ENCODE measurements around the gene TLNRD1. TPM values are rescaled to one million over a fixed set of nuclear protein-coding genes. Genes with fewer than 3 reads are reported as not detected.

The TLNRD1 gene
- total and polyA plus RNA-seq, 11 donors, result 3.2 to 30.8 (median 7.9) TPM

- no peaks in the 10 kb centered on the region for H3K27me3 ChIP-seq
- peaks cover 0 to 8% (median 1%) of the 10 kb centered on the region in 12 donors for H3K4me1 ChIP-seq
- H3K9me3 ChIP-seq, result no peaks in the 10 kb centered on the region
- peaks cover 0 to 44% (median 14%) of the 10 kb centered on the region in 9 donors for H3K36me3 ChIP-seq
- ATAC-seq, result no peak
- no peak overlapping the region for H3K4me3 ChIP-seq
- DNase-seq, result no peak
- no peak overlapping the region for H3K27ac ChIP-seq
- no peak for TF ChIP-seq CTCF (IDR thresholded peaks at IDR 0.05)
- TF ChIP-seq POLR2A (IDR thresholded peaks at IDR 0.05), result no peak
- intact Hi-C loops (cut with DNase I), result loop anchor here (2.0 to 10.0 kb wide), 15 partner anchors 189 to 516 kb away; partner anchors contain the start of gene CEMIP (in 5 of the 10)
- 80 to 85% (median 83%) methylated on average over 2 of the region's 2 CpGs for WGBS, 4 donors
Measured at GRCh38 chr15:80971143-80971542, 29.6 kb upstream of the TLNRD1 start.

GRCh38 chr15:80972276-80972675 lies 28.4 kb upstream of the TLNRD1 start:
- Histone ChIP-seq H3K36me3 (peaks cover 0 to 41% (median 14%) of the 10 kb centered on the region in 9 donors), H3K27ac (no peak overlapping the region), H3K4me1 (peaks cover 0 to 13% (median 2%) of the 10 kb centered on the region in 12 donors), H3K9me3 (no peaks in the 10 kb centered on the region), H3K4me3 (no peak overlapping the region), H3K27me3 (no peaks in the 10 kb centered on the region)
- TF ChIP-seq CTCF (IDR thresholded peaks at IDR 0.05) (no peak), POLR2A (IDR thresholded peaks at IDR 0.05) (no peak)
- DNase-seq, result no peak
- ATAC-seq, result no peak
- intact Hi-C loops (cut with DNase I), result loop anchor here in 9 of 10 donors (5.0 to 10.0 kb wide), 9 partner anchors 190 to 515 kb away; partner anchors contain the start of gene CEMIP (in 2 of the 9)
- 89 to 100% (median 94%) methylated on average over 3 of the region's 3 CpGs for WGBS, 4 donors

- DNase-seq (no peak), ATAC-seq (no peak)
- TF ChIP-seq POLR2A (IDR thresholded peaks at IDR 0.05) (no peak), CTCF (IDR thresholded peaks at IDR 0.05) (no peak)
- Histone ChIP-seq H3K27ac (no peak overlapping the region), H3K4me3 (no peak overlapping the region), H3K27me3 (no peaks in the 10 kb centered on the region), H3K4me1 (peaks cover 0 to 34% (median 7%) of the 10 kb centered on the region in 12 donors), H3K9me3 (no peaks in the 10 kb centered on the region), H3K36me3 (peaks cover 0 to 46% (median 24%) of the 10 kb centered on the region in 9 donors)
- intact Hi-C loops (cut with DNase I), result loop anchor here in 9 of 10 donors (5.0 to 10.0 kb wide), 10 partner anchors 132 to 518 kb away; partner anchors contain the start of gene CEMIP (in 2 of the 9)
- 96 to 99% (median 97%) methylated on average over 4 of the region's 4 CpGs for WGBS, 4 donors
Measured at GRCh38 chr15:80974914-80975313, 25.8 kb upstream of the TLNRD1 start.

GRCh38 chr15:80976851-80977250 lies 23.9 kb upstream of the TLNRD1 start:
- peaks cover 0 to 39% (median 7%) of the 10 kb centered on the region in 12 donors for H3K4me1 ChIP-seq
- ATAC-seq (peak in 1 of 4 donors; percentile 10), DNase-seq (no peak)
- no peaks in the 10 kb centered on the region for H3K27me3 ChIP-seq
- TF ChIP-seq CTCF (IDR thresholded peaks at IDR 0.05) (no peak), POLR2A (IDR thresholded peaks at IDR 0.05) (no peak)
- peaks cover 0 to 65% (median 43%) of the 10 kb centered on the region in 9 donors for H3K36me3 ChIP-seq
- WGBS, 4 donors, result 94 to 99% (median 98%) methylated on average over 4 of the region's 4 CpGs
- H3K9me3 ChIP-seq, result no peaks in the 10 kb centered on the region
- H3K27ac ChIP-seq, result no peak overlapping the region
- H3K4me3 ChIP-seq, result no peak overlapping the region
- intact Hi-C loops (cut with DNase I), result loop anchor here in 8 of 10 donors (2.0 to 10.0 kb wide), 6 partner anchors 130 to 412 kb away; no protein-coding TSS in a partner anchor
